ENCODE measurements around the gene AKR1C8. TPM values are rescaled to one million over a fixed set of nuclear protein-coding genes. Genes with fewer than 3 reads are reported as not detected.
A peak's percentile ranks its signal among the peaks of the same experiment; 100 is the strongest.

Gene AKR1C8
- total and polyA plus RNA-seq, 9 of the 15 experiments (the other 6 are each of a cell fraction or from before 2014, with no cell fraction given) = 0.03 to 0.29 (median 0.08) TPM

GRCh38 chr10:5187867-5188266 lies 2.9 kb upstream of the AKR1C8 start (continued):
- TF ChIP-seq PTRF (tag; IDR thresholded peaks at IDR 0.05) (no peak), TCF7L2 (IDR thresholded peaks at IDR 0.05; ENCODE audit: low read depth, low read length) (no peak), CTCF (IDR thresholded peaks at IDR 0.05 in 2 of 3, conservative IDR thresholded peaks at IDR 0.05 in 1 of 3; ENCODE audit: insufficient read depth in 2 of 3, low read depth in 1 of 3, low read length in 3 of 3) (no peak), ZNF778 (CRISPR knock-in tag; IDR thresholded peaks at IDR 0.05) (no peak), RBBP5 (IDR thresholded peaks at IDR 0.05; ENCODE audit: borderline replicate concordance, insufficient read depth, low read length, poor library complexity, severe bottlenecking) (no peak)

GRCh38 chr10:5183923-5184322 lies 1.0 kb downstream of the AKR1C8 start:
- peaks cover 0 to 5% of the 10 kb centered on the region in 2 experiments; a peak in 1 of 5 replicates for H3K4me1 ChIP-seq (replicated peaks in 1 of 2; ENCODE audit: control insufficient read depth in 2 of 2, insufficient read depth in 2 of 2, low read length in 2 of 2)
- no peaks in the 10 kb centered on the region for H3K36me3 ChIP-seq (ENCODE audit: control insufficient read depth, insufficient read depth, low read length)
- ChIA-PET CTCF (ENCODE audit: low intra/inter-chr PET ratio) (no interaction called here), POLR2A (no interaction called here)
- FAIRE-seq = no peak
- no peak overlapping the region for H3K4me3 ChIP-seq
- 6% methylated on average over 2 of the region's 2 CpGs for WGBS (ENCODE audit: insufficient coverage, low coverage, missing lambda C conversion rate)
- intact Hi-C loops (cut with micrococcal nuclease) (no loop called here), in situ Hi-C loops (cut with MboI) (no loop called here)
- no peaks in the 10 kb centered on the region for H3K9me3 ChIP-seq (replicated peaks; ENCODE audit: control insufficient read depth, insufficient read depth, low read depth, low read length)
- DNase-seq (ENCODE audit: extremely low read depth in 1 of 4, low spot score in 3 of 4) = no peak
- peak overlapping the region; percentile 57; the same call in 1 of the 2 replicates for H2AFZ ChIP-seq (ENCODE audit: low read depth, low read length)
- no peaks in the 10 kb centered on the region for H3K27me3 ChIP-seq (ENCODE audit: control insufficient read depth in 2 of 2, insufficient read depth in 2 of 2, low read length in 2 of 2)
- no peak for ATAC-seq
- H4K20me1 ChIP-seq (replicated peaks; ENCODE audit: control insufficient read depth, insufficient read depth, low read length) = no peaks in the 10 kb centered on the region
- no TSS peak for BruUV-seq (replicated peaks)
- H3K9me1 ChIP-seq (ENCODE audit: control insufficient read depth, insufficient read depth, low read length) = no peaks in the 10 kb centered on the region
- H3K27ac ChIP-seq (ENCODE audit: extremely low read depth, low read depth, low read length) = peak overlapping the region; percentile 10; the same call in 1 of the 3 replicates
- H3K79me2 ChIP-seq (ENCODE audit: control insufficient read depth, insufficient read depth, low read length) = no peaks in the 10 kb centered on the region
- no peak overlapping the region for H3K9ac ChIP-seq (ENCODE audit: insufficient read depth in 1 of 2, low read depth in 2 of 2, low read length in 2 of 2)
- TF ChIP-seq PTTG1 (tag; IDR thresholded peaks at IDR 0.05; ENCODE audit: low read depth) (no peak), HNRNPL (IDR thresholded peaks at IDR 0.05; ENCODE audit: low read depth, low read length) (no peak), ELF1 (tag; IDR thresholded peaks at IDR 0.05) (no peak), RBM22 (IDR thresholded peaks at IDR 0.05; ENCODE audit: low read depth, low read length, poor library complexity, severe bottlenecking) (no peak), MAX (CRISPR knock-in tag; IDR thresholded peaks at IDR 0.05) (no peak), GTF2B (IDR thresholded peaks at IDR 0.05; ENCODE audit: extremely low read depth, insufficient read length) (no peak), SMARCA4 (IDR thresholded peaks at IDR 0.05) (no peak), ELK3 (CRISPR knock-in tag; IDR thresholded peaks at IDR 0.05) (no peak), SIX5 (IDR thresholded peaks at IDR 0.05; ENCODE audit: borderline replicate concordance in 1 of 2, insufficient read depth in 1 of 2, low read depth in 1 of 2, low read length in 2 of 2) (no peak), CBFA2T3 (IDR thresholded peaks at IDR 0.05) (no peak), ATF7 (IDR thresholded peaks at IDR 0.05) (no peak), ZFP30 (CRISPR knock-in tag; IDR thresholded peaks at IDR 0.05; ENCODE audit: borderline replicate concordance) (no peak)
- no peak overlapping the region for H3K4me2 ChIP-seq (ENCODE audit: insufficient read depth, low read length)

Measured in K562 (cell line).